ENCODE results near the gene ANKRD30A. TPM values are rescaled to one million over a fixed set of nuclear protein-coding genes. Genes with fewer than 3 reads are reported as not detected.

ANKRD30A gene
- total and polyA plus RNA-seq, 3 donors from 2014 or later = 1.2 to 32.1 (median 11.9) TPM

DNA sequence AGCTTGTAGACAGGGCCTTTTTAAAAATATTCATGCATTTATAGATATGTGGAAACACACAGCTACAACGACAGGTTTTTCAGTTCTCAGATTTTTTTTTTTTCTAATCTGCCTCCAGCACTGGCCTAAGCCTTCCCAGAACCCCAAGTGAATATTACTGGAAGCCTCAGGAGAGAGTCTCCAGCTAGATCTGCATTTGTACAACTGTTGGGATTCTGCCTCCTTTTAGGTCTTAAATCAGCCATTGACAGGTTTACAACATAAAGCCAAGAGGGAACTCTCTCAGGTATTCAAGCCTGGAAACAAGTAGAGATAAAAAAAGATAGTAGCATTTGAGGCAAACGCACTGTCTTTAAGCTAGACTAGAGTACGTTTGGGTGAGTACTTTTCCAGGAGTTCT, 275.8 kb downstream of the ANKRD30A start:
- Histone ChIP-seq H3K4me1 (no peaks in the 10 kb centered on the region), H3K27ac (no peak overlapping the region), H3K9me3 (no peaks in the 10 kb centered on the region), H3K36me3 (ENCODE audit: low read depth, missing control alignments) (no peaks in the 10 kb centered on the region), H3K27me3 (no peaks in the 10 kb centered on the region), H3K4me3 (no peak overlapping the region)
- no peak for TF ChIP-seq POLR2A (IDR thresholded peaks at IDR 0.05)
- no peak for TF ChIP-seq CTCF (IDR thresholded peaks at IDR 0.05)
- intact Hi-C loops (cut with DNase I; ENCODE audit: low total_unique reads) = no loop called here
- WGBS, 2 donors = 59 to 61% methylated on average over 3 of the region's 3 CpGs
- DNase-seq = no peak

DNA sequence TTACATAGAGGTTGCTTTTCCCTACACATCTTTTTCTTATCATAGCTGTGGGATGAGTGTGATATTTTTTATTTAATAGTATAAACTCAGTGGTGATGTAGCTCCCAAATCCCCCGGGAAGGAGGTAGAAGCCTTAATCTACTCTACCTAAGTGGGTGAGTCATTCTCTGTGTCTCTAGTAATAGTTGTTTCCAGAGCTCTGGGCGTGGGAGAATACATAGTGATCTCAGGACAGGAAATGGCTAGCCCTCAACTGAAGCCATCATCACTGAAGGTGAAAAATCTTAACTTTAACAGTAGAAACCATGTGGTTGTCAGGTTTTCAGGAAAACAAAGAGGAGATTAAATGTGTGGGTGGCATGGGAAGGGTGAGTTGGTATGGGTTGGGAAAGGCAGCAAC, 278.4 kb downstream of the ANKRD30A start:
- no peaks in the 10 kb centered on the region for H3K36me3 ChIP-seq (ENCODE audit: low read depth, missing control alignments)
- TF ChIP-seq CTCF (IDR thresholded peaks at IDR 0.05) = no peak
- TF ChIP-seq POLR2A (IDR thresholded peaks at IDR 0.05) = no peak
- no peak overlapping the region for H3K27ac ChIP-seq
- no peak overlapping the region for H3K4me3 ChIP-seq
- DNase-seq = no peak
- intact Hi-C loops (cut with DNase I; ENCODE audit: low total_unique reads) = no loop called here
- WGBS, 2 donors = 56 to 71% methylated on average over 2 of the region's 2 CpGs
- H3K4me1 ChIP-seq = no peaks in the 10 kb centered on the region
- no peaks in the 10 kb centered on the region for H3K9me3 ChIP-seq
- H3K27me3 ChIP-seq = no peaks in the 10 kb centered on the region

Small RNA genes lying within 50 kb of the gene (small RNA-seq; reads per million reads assigned to genes)
- 0 reads per million in 2 donors for gene RF00019
- 0.09 to 0.28 reads per million in 2 donors for gene RN7SL314P
- gene RNU6-811P = 0 reads per million in 2 donors

Measured in testis (tissue), 3 donors.